ENCODE data around the gene MRPL33.

MRPL33 gene

DNA sequence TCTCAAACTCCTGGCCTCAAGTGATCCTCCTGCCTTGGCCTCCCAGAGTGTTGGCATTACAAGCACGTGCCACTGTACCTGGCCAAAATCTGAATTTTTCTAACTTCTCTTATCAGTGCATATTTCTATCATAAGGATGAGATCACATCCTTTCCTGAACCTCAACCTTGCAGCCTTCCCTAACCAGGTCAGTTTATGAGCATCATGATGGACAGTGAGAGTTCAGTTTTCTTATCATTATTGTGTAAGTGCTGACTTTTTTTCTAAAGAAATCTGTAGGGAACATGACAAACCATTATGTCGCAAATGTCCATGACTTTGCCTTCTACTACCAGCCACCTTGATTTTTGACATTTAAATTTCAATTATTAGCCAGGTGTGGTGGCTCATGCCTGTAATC, 31.5 kb downstream of the MRPL33 start:
- H3K36me3 ChIP-seq (ENCODE audit: control insufficient read depth, insufficient read depth, low read length, severe bottlenecking): no peaks in the 10 kb centered on the region
- no peaks in the 10 kb centered on the region for H3K9me3 ChIP-seq (ENCODE audit: control insufficient read depth, low read length)
- DNase-seq (ENCODE audit: low read depth): no peak
- H3K9ac ChIP-seq (ENCODE audit: low read length): no peak overlapping the region
- peaks cover 34% of the 10 kb centered on the region for H3K4me1 ChIP-seq (ENCODE audit: control insufficient read depth, insufficient read depth, low read length)
- no peak overlapping the region for H3K4me3 ChIP-seq (ENCODE audit: low read length)
- H3K27me3 ChIP-seq (replicated peaks; ENCODE audit: control insufficient read depth, insufficient read depth, low read length): no peaks in the 10 kb centered on the region

DNA sequence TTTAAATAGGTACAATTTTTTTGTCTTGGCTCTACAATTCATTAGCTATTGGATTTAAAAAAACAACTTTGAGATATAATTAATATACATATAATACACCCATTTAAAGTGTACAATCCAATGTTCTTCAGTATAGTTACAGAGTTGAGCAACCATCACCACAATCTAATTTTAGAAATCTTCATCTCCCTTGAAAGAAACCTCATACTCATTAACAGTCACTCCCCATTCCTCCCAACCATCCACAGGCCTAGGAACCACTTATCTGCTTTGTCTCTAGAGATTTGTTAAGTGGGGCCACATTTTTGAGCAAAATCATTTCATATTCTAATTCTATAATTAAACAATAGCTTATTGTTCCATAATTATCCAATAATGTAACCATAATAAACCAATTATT, 32.6 kb downstream of the MRPL33 start:
- Histone ChIP-seq H3K27me3 (replicated peaks; ENCODE audit: control insufficient read depth, insufficient read depth, low read length) (no peaks in the 10 kb centered on the region), H3K9me3 (ENCODE audit: control insufficient read depth, low read length) (no peaks in the 10 kb centered on the region), H3K4me1 (ENCODE audit: control insufficient read depth, insufficient read depth, low read length) (peaks cover 32% of the 10 kb centered on the region), H3K36me3 (ENCODE audit: control insufficient read depth, insufficient read depth, low read length, severe bottlenecking) (no peaks in the 10 kb centered on the region), H3K9ac (ENCODE audit: low read length) (no peak overlapping the region), H3K4me3 (ENCODE audit: low read length) (no peak overlapping the region)
- DNase-seq (ENCODE audit: low read depth): peak; percentile 53

DNA sequence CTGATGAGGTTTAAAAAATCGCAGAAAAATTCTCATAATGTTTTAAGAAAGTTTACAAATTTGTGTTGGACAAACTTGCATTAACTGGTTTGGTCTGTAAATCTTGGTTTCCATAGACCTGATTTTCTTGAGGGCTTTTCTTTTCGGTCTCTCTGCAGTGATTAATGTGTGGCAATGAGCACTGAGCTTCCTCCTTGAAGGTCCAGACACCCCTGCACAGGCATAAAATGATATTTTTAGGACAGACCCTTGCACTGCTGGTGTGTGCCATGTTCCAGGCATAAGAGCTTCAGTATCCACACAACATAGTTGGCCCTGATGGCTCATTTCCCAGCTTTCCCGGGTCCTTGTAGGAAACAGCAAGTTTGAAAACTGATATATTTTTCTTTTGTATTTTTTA, 33.7 kb downstream of the MRPL33 start:
- no peak for DNase-seq (ENCODE audit: low read depth)
- peaks cover 33% of the 10 kb centered on the region for H3K4me1 ChIP-seq (ENCODE audit: control insufficient read depth, insufficient read depth, low read length)
- no peak overlapping the region for H3K4me3 ChIP-seq (ENCODE audit: low read length)
- no peaks in the 10 kb centered on the region for H3K27me3 ChIP-seq (replicated peaks; ENCODE audit: control insufficient read depth, insufficient read depth, low read length)
- H3K9ac ChIP-seq (ENCODE audit: low read length): no peak overlapping the region
- H3K36me3 ChIP-seq (ENCODE audit: control insufficient read depth, insufficient read depth, low read length, severe bottlenecking): no peaks in the 10 kb centered on the region
- no peaks in the 10 kb centered on the region for H3K9me3 ChIP-seq (ENCODE audit: control insufficient read depth, low read length)

DNA sequence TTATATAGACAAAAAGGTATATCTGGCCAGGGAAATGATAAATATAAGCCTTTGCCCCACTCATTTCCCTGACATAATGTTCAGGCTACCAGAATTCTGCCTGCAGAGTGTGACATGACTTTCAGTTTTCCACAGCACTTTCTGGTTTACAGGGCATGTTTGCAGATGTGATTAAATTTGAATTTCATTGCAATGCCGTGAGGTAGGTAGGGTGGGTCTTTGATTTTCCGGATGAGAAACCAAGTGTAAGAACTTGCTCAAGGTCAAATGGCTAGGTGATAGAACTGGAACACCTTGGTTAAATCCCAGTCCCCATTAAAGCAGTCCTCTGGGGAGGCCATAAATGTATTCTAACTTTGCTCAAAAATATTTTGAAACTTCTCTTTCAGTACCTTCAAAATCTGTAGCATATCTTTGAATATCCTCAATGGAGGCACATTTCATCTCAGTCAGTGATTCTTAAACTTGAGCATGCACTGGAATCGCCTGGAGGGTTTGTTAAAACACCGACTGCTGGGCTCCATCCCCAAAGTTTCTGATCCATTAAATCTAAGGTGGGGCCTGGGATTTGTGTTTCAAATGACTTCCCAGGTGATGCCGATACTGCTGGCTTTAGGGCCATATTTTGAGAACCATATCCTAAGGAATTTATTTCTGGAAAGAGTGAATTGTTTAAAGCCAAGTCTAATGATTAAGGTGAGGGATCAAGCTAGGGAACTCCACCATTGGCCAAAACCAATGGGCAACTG, 35.0 kb downstream of the MRPL33 start:
- H3K9me3 ChIP-seq (ENCODE audit: control insufficient read depth, low read length): no peaks in the 10 kb centered on the region
- H3K27me3 ChIP-seq (replicated peaks; ENCODE audit: control insufficient read depth, insufficient read depth, low read length): no peaks in the 10 kb centered on the region
- no peaks in the 10 kb centered on the region for H3K36me3 ChIP-seq (ENCODE audit: control insufficient read depth, insufficient read depth, low read length, severe bottlenecking)
- peaks cover 29% of the 10 kb centered on the region for H3K4me1 ChIP-seq (ENCODE audit: control insufficient read depth, insufficient read depth, low read length)
- no peak overlapping the region for H3K9ac ChIP-seq (ENCODE audit: low read length)
- DNase-seq (ENCODE audit: low read depth): no peak
- H3K4me3 ChIP-seq (ENCODE audit: low read length): no peak overlapping the region

DNA sequence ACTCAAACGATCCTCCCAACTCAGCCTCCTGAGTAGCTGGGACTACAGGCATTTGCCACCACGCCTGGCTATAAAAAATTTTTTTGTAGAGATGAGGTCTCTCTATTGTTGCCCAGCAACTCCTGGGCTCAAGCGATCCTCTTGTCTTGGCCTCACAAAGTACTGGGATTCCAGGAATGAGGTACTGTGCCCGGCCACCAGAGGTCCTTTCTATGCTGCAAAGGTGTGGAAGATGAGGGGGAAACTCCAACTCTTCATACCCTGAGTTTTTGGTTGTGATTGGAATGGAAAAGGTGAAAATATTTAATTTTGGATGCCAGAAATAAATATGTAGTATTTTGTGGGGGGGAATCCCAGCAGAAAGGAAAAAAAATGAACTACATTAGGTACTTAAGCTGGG, 36.0 kb downstream of the MRPL33 start:
- peaks cover 29% of the 10 kb centered on the region for H3K4me1 ChIP-seq (ENCODE audit: control insufficient read depth, insufficient read depth, low read length)
- H3K36me3 ChIP-seq (ENCODE audit: control insufficient read depth, insufficient read depth, low read length, severe bottlenecking): no peaks in the 10 kb centered on the region
- H3K4me3 ChIP-seq (ENCODE audit: low read length): no peak overlapping the region
- no peaks in the 10 kb centered on the region for H3K27me3 ChIP-seq (replicated peaks; ENCODE audit: control insufficient read depth, insufficient read depth, low read length)
- H3K9ac ChIP-seq (ENCODE audit: low read length): no peak overlapping the region
- DNase-seq (ENCODE audit: low read depth): peak; percentile 44
- no peaks in the 10 kb centered on the region for H3K9me3 ChIP-seq (ENCODE audit: control insufficient read depth, low read length)

DNA sequence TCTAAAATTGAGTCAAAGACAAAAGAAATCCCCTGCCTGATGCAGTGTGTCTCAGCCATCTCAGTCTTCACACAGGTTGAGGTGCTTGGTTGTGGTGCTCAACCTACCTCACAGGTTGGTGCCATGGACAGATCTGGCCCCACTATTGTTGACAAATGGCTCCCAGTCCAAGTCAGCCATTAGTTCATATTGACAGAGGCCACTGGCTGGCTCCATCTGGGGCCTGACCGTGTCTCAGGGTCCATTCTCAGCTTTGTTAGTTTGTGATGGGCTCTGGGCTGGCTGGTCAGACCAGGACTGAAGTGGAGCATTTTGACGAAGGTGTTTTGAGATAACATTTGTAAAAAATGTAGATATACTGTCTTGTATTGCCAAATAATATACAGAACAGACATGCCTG, 36.9 kb downstream of the MRPL33 start:
- Histone ChIP-seq H3K9ac (ENCODE audit: low read length) (no peak overlapping the region), H3K9me3 (ENCODE audit: control insufficient read depth, low read length) (no peaks in the 10 kb centered on the region), H3K36me3 (ENCODE audit: control insufficient read depth, insufficient read depth, low read length, severe bottlenecking) (no peaks in the 10 kb centered on the region), H3K4me3 (ENCODE audit: low read length) (no peak overlapping the region), H3K27me3 (replicated peaks; ENCODE audit: control insufficient read depth, insufficient read depth, low read length) (no peaks in the 10 kb centered on the region), H3K4me1 (ENCODE audit: control insufficient read depth, insufficient read depth, low read length) (peaks cover 25% of the 10 kb centered on the region)
- DNase-seq (ENCODE audit: low read depth): no peak

DNA sequence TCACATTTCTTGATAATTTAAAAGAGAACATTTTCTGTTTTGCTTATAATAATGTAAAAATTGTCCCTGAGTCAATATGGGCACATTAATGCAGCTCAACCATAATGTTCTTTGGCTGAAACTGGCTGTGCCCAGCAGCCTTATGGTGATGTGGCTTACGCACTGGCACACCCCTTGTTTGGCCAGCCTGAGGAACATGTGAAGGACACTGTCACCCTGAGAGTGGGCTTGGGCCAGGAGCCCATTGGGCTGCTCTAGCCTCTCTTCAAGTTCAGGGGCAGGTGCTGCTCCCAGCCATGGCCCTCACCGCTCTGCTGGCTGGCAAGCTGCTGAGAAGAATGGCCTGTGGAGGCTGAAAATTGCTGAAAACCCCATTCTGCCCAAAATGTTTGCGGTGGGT, 37.5 kb downstream of the MRPL33 start:
- H3K36me3 ChIP-seq (ENCODE audit: control insufficient read depth, insufficient read depth, low read length, severe bottlenecking): no peaks in the 10 kb centered on the region
- H3K9me3 ChIP-seq (ENCODE audit: control insufficient read depth, low read length): no peaks in the 10 kb centered on the region
- H3K4me1 ChIP-seq (ENCODE audit: control insufficient read depth, insufficient read depth, low read length): peaks cover 21% of the 10 kb centered on the region
- H3K4me3 ChIP-seq (ENCODE audit: low read length): no peak overlapping the region
- no peaks in the 10 kb centered on the region for H3K27me3 ChIP-seq (replicated peaks; ENCODE audit: control insufficient read depth, insufficient read depth, low read length)
- no peak for DNase-seq (ENCODE audit: low read depth)
- H3K9ac ChIP-seq (ENCODE audit: low read length): no peak overlapping the region

DNA sequence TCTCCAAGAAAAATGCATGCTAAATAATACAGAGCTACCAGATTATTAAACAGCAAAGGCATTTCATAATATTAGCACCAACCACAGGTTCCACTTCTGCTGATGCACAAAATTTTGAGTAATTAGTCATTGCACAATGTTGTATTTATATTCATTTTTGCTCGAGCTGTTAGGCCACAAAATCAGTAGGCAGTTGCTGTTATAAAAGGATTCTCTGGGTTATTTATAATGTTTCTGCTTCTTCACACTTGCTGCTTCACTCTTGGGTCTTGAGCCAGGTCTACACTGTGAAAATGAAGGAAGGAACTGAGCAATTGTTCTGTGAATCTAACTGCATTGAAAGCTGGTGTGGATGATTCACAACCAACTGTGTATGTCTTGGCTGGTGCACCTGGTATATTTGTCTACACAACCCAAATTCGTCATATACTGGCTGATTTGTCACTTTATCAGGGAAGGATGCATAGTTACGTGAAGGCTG, 38.3 kb downstream of the MRPL33 start:
- Histone ChIP-seq H3K36me3 (ENCODE audit: control insufficient read depth, insufficient read depth, low read length, severe bottlenecking) (no peaks in the 10 kb centered on the region), H3K9ac (ENCODE audit: low read length) (no peak overlapping the region), H3K27me3 (replicated peaks; ENCODE audit: control insufficient read depth, insufficient read depth, low read length) (no peaks in the 10 kb centered on the region), H3K4me1 (ENCODE audit: control insufficient read depth, insufficient read depth, low read length) (peaks cover 14% of the 10 kb centered on the region), H3K4me3 (ENCODE audit: low read length) (no peak overlapping the region), H3K9me3 (ENCODE audit: control insufficient read depth, low read length) (no peaks in the 10 kb centered on the region)
- DNase-seq (ENCODE audit: low read depth): peak; percentile 45

DNA sequence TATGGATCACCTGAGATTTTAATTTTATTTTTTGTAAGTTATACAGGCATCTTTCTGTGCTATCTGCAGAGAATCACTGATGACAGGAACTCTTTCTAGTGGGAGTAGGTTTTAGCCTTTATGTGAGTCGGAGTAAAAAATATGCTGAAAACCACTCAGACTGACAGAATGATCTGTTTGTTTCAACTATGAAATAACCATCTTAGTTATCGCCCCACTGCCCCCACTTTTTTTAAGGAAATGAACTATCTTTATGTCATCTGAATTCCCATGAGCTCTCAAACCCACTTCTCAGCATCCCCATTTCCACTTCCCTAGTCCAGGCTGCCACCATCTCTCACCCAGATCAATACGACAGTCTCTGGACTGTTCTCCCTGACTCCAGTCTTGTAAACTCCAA, 38.9 kb downstream of the MRPL33 start:
- H3K9ac ChIP-seq (ENCODE audit: low read length): no peak overlapping the region
- DNase-seq (ENCODE audit: low read depth): no peak
- H3K4me1 ChIP-seq (ENCODE audit: control insufficient read depth, insufficient read depth, low read length): peaks cover 14% of the 10 kb centered on the region
- no peaks in the 10 kb centered on the region for H3K27me3 ChIP-seq (replicated peaks; ENCODE audit: control insufficient read depth, insufficient read depth, low read length)
- no peaks in the 10 kb centered on the region for H3K36me3 ChIP-seq (ENCODE audit: control insufficient read depth, insufficient read depth, low read length, severe bottlenecking)
- H3K9me3 ChIP-seq (ENCODE audit: control insufficient read depth, low read length): no peaks in the 10 kb centered on the region
- H3K4me3 ChIP-seq (ENCODE audit: low read length): no peak overlapping the region

DNA sequence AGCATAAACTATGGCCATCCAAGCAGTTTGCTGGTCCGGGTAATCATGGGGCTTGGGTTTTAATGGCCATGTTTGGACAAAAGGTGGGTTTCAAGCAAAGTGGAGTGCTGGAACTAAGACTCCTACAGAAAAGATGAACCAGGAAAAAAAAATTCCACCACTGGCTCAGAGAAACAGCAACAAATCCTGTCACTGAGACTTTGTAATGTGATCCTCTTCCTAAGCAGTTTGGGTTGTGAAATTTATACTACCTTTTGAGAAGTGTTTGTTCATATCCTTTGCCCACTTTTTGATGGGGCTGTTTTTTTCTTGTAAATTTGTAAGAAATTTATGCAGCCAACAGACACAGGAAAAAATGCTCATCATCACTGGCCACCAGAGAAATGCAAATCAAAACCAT, 40.2 kb downstream of the MRPL33 start:
- H3K36me3 ChIP-seq (ENCODE audit: control insufficient read depth, insufficient read depth, low read length, severe bottlenecking): no peaks in the 10 kb centered on the region
- no peaks in the 10 kb centered on the region for H3K9me3 ChIP-seq (ENCODE audit: control insufficient read depth, low read length)
- no peak overlapping the region for H3K9ac ChIP-seq (ENCODE audit: low read length)
- peak; percentile 19 for DNase-seq (ENCODE audit: low read depth)
- H3K4me3 ChIP-seq (ENCODE audit: low read length): no peak overlapping the region
- H3K27me3 ChIP-seq (replicated peaks; ENCODE audit: control insufficient read depth, insufficient read depth, low read length): no peaks in the 10 kb centered on the region
- H3K4me1 ChIP-seq (ENCODE audit: control insufficient read depth, insufficient read depth, low read length): peaks cover 14% of the 10 kb centered on the region

DNA sequence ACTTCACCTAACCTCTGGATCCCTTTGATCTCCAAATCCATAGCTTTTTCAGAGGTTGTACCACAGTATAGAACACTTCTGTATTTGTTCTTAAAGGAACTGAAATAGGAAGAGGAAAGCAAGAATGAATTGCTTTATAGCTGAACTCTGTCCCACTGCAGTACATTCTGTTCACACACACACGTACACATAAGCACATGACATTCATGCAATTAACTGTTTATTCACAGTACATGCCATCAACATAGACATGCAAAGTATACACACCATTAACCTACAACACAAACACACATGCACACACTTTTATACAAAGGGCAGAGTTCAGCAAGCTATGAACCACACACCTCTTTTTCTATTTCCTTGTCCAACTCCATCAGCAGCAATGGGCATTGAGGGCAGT, 43.2 kb downstream of the MRPL33 start:
- no peaks in the 10 kb centered on the region for H3K36me3 ChIP-seq (ENCODE audit: control insufficient read depth, insufficient read depth, low read length, severe bottlenecking)
- DNase-seq (ENCODE audit: low read depth): no peak
- no peak overlapping the region for H3K9ac ChIP-seq (ENCODE audit: low read length)
- no peaks in the 10 kb centered on the region for H3K9me3 ChIP-seq (ENCODE audit: control insufficient read depth, low read length)
- peaks cover 6% of the 10 kb centered on the region for H3K4me1 ChIP-seq (ENCODE audit: control insufficient read depth, insufficient read depth, low read length)
- H3K27me3 ChIP-seq (replicated peaks; ENCODE audit: control insufficient read depth, insufficient read depth, low read length): no peaks in the 10 kb centered on the region
- H3K4me3 ChIP-seq (ENCODE audit: low read length): no peak overlapping the region
